GM10248 (cell line): Measurements from ENCODE around the gene TMEM272.

Experiments
- CTCF ChIA-PET: fragments of 300-600 bp; sonication (Branson Sonifier 250); formaldehyde crosslinking; extraction: SDS; loops from one replicate; lab custom pipeline; 2021; ENCODE audit warnings: antibody characterized with exemption; lab: Yijun Ruan, JAX
- POLR2A ChIA-PET: fragments of 350-650 bp; sonication (Branson Sonifier 250); formaldehyde crosslinking; extraction: SDS; loops from one replicate; lab custom pipeline; 2020; ENCODE audit warnings: antibody characterized with exemption; lab: Yijun Ruan, JAX
- DNase-seq: peaks from one replicate; pipeline ENCODE4 v3.0.0; 2012; ENCODE audit errors: extremely low spot score
- TF ChIP-seq, protein P1 (sequence below): IDR thresholded peaks from 2 replicates; pipeline ENCODE4 v1.5.1; 2012; ENCODE audit warnings: mild to moderate bottlenecking, low read depth; ENCODE audit errors: extremely low read depth, missing control alignments, control extremely low read depth

Gene TMEM272

DNA sequence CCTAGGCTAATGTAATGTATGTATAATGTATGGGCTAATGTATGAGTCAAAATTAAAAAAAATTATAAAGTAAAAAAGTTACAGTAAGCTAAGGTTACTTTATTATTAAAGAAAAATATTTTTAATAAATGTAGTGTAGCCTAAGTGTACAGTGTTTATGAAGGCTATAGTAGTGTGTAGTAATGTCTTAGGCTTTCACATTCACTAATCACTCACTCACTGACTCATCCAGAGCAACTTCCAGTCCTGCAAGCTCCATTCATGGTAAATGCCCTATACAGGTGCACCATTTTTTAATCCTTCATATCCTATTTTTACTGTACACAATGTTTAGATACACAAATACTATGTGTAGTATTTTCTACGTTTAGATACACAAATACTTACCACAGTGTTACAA is 1.8 kb upstream of the TMEM272 start:
- POLR2A ChIA-PET: no interaction called here
- CTCF ChIA-PET: interaction anchor here (1.2 to 4.5 kb wide), 4 partner anchors 11 to 46 kb away, joined by 3 to 23 read pairs (median 5); no protein-coding TSS in a partner anchor

DNA sequence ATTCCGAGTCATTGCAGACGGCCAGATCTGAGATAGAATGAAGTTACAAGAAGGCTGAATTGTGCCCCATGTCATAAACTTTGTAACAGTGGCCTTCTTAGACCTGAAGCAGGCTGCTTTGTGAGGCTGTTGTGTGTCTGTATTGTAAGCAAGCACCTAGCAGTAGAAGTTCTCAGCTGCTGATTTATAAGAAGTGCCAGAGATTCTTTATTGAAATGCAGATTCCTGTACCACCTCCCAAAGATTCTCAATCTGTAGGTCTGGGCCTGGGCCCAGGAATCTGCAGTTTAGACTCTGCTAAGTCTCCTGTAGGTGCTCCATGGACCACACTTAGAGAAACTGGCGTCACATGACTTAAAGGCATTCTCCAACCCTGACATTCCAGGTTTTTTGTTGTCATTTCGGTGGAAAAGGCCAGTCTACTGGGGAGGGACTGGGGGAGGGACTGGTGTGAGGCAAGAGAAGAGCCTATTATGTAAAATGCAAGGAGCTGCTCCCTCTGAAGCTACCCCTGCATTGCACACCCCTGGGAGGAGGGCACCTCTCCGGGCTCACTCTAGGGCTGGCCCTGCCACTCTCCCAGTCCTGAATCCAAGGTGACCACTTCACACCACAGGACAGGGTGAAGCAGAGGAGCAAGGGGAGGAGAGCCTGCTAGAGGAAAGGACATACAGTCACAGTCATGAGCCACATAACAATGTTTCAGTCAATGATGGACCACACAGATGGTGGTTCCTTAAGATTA is 769 bp upstream of the TMEM272 start:
- no peak for DNase-seq

More for the DNA sequence above, 1.8 kb upstream of the TMEM272 start:
- TF ChIP-seq, protein P1, sequence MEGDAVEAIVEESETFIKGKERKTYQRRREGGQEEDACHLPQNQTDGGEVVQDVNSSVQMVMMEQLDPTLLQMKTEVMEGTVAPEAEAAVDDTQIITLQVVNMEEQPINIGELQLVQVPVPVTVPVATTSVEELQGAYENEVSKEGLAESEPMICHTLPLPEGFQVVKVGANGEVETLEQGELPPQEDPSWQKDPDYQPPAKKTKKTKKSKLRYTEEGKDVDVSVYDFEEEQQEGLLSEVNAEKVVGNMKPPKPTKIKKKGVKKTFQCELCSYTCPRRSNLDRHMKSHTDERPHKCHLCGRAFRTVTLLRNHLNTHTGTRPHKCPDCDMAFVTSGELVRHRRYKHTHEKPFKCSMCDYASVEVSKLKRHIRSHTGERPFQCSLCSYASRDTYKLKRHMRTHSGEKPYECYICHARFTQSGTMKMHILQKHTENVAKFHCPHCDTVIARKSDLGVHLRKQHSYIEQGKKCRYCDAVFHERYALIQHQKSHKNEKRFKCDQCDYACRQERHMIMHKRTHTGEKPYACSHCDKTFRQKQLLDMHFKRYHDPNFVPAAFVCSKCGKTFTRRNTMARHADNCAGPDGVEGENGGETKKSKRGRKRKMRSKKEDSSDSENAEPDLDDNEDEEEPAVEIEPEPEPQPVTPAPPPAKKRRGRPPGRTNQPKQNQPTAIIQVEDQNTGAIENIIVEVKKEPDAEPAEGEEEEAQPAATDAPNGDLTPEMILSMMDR: no peak
- DNase-seq: no peak

DNA sequence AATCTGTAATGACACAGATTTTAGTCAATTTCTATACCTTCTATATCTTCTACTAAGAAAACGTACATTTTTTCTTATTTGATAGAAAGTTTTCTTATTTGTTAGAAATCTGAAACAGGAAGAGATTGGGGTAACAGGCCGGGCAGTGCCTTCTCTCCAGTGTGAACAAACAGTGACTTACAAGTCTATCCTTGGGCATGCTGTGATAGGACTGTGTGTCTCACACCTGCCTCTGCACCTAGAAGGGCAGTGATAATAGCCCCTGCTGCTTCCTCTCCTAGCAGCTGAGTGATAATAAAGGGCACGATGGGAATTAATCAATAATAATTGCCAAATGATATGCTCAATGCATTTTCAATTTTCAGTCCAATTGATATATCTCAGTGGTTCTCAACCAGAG is 1.4 kb downstream of the TMEM272 start:
- DNase-seq: no peak
- CTCF ChIA-PET: interaction anchor here (1.8 to 3.0 kb wide), 2 partner anchors 10 to 284 kb away, joined by 6 to 13 read pairs; no protein-coding TSS in a partner anchor
- POLR2A ChIA-PET: no interaction called here
- TF ChIP-seq, protein P1: no peak

More for the DNA sequence above, 769 bp upstream of the TMEM272 start:
- CTCF ChIA-PET: interaction anchor here (1.0 to 4.5 kb wide), 12 partner anchors 10 to 354 kb away, joined by 3 to 23 read pairs (median 6); no protein-coding TSS in a partner anchor
- TF ChIP-seq, protein P1: no peak
- POLR2A ChIA-PET: no interaction called here

DNA sequence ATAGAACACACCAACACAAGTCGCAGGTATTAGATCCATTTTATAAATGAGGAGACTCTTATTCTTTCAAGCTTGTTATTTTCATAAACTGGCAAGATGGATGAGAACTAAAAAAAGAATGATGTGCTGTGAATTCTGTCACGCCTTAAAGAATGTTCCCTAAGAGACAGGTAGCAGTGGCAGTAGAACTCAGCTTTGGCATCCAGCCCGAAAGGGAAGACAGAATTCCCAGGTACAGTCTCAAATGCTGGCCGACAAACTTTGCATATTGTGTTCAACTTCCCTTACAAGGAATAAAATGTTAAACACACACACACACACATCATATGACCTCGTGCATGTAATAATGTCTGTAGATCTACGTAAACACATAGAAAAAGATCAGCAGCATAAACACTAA is 3.2 kb downstream of the TMEM272 start:
- TF ChIP-seq, protein P1: no peak
- no peak for DNase-seq
- ChIA-PET CTCF (interaction anchor here (1.1 to 1.2 kb wide), 2 partner anchors 8 to 16 kb away, joined by 3 read pairs; no protein-coding TSS in a partner anchor), POLR2A (no interaction called here)

DNA sequence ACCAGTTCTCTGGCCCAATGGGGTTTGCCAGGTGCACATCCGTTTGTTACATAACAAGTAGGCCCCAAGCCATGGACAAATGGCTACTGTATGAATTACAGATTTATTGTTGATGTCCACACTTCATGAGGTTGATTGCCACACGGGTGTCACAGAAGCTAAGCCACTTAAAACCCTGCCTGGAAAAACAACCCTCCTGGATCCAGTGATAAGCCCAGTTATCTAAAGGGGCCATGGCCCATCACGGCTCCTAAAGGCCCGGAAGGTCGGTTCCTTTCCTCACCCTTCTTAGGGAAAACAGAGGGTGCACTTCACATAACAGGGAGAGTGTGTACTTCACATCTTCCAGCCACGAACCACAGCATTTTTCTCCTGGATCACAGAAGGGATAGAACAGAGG is 4.1 kb downstream of the TMEM272 start:
- ChIA-PET POLR2A (no interaction called here), CTCF (interaction anchor here (1.1 kb wide), 1 partner anchor 9 kb away, joined by 3 read pairs; no protein-coding TSS in a partner anchor)

More for the DNA sequence above, 4.1 kb downstream of the TMEM272 start:
- no peak for DNase-seq
- TF ChIP-seq, protein P1: no peak
